RWPE1 (cell line): ENCODE measurements around the gene MPV17L2.
A peak's percentile ranks its signal among the peaks of the same experiment; 100 is the strongest.

Experiments used
- CTCF ChIA-PET: fragments of 350-600 bp; sonication (Branson Sonifier 250); formaldehyde crosslinking; extraction: SDS; loops from one replicate; lab custom pipeline; 2021; lab: Yijun Ruan, JAX
- POLR2A ChIA-PET: fragments of 400-600 bp; formaldehyde crosslinking; extraction: SDS; loops from one replicate; lab custom pipeline; 2020; ENCODE audit warnings: antibody characterized with exemption; ENCODE audit not compliant: low non-redundant PET; lab: Yijun Ruan, JAX
- DNase-seq: peaks from one replicate; pipeline ENCODE4 v3.0.0; 2012; ENCODE audit warnings: low spot score
- H3K27ac ChIP-seq: fragments of 450-650 bp; 2 replicates; pipeline ENCODE4 v1.5.1; 2017
- CTCF ChIP-seq: fragments of 450-650 bp; conservative IDR thresholded peaks from 2 replicates; pipeline ENCODE4 v1.5.1; 2017; ENCODE audit warnings: low read depth, mild to moderate bottlenecking

MPV17L2 gene

GRCh38 chr19:18216789-18217188 is 23.8 kb downstream of the MPV17L2 start:
- no peak for TF ChIP-seq CTCF
- no peak for DNase-seq
- CTCF ChIA-PET = no interaction called here
- POLR2A ChIA-PET = no interaction called here
- H3K27ac ChIP-seq = no peak overlapping the region

- CTCF ChIA-PET = interaction anchor here (0.6 kb wide), 1 partner anchor 37 kb away, joined by 3 read pairs; a partner anchor contains a TSS
- POLR2A ChIA-PET = no interaction called here
- no peak overlapping the region for H3K27ac ChIP-seq
- DNase-seq = no peak
- TF ChIP-seq CTCF = no peak
Observed at GRCh38 chr19:18218159-18218558, 25.1 kb downstream of the MPV17L2 start.

- no peak for DNase-seq
- CTCF ChIA-PET = interaction anchor here (0.6 kb wide), 1 partner anchor 37 kb away, joined by 3 read pairs; a partner anchor contains a TSS
- no peak for TF ChIP-seq CTCF
- POLR2A ChIA-PET = no interaction called here
- no peak overlapping the region for H3K27ac ChIP-seq
Observed at GRCh38 chr19:18218600-18218999, 25.6 kb downstream of the MPV17L2 start.

GRCh38 chr19:18219911-18220631 is 27.1 kb downstream of the MPV17L2 start:
- H3K27ac ChIP-seq = no peak overlapping the region
- no peak for TF ChIP-seq CTCF
- ChIA-PET CTCF (interaction anchor here (0.5 to 1.1 kb wide), 5 partner anchors 12 to 52 kb away, joined by 3 to 10 read pairs (median 3); no protein-coding TSS in a partner anchor), POLR2A (no interaction called here)
- no peak for DNase-seq

- TF ChIP-seq CTCF = no peak
- H3K27ac ChIP-seq = no peak overlapping the region
- ChIA-PET POLR2A (no interaction called here), CTCF (interaction anchor here (1.1 kb wide), 1 partner anchor 12 kb away, joined by 5 read pairs; no protein-coding TSS in a partner anchor)
- peak; percentile 36 for DNase-seq
Observed at GRCh38 chr19:18220632-18221275, 27.7 kb downstream of the MPV17L2 start.

- no peak overlapping the region for H3K27ac ChIP-seq
- ChIA-PET POLR2A (interaction anchor here (0.6 kb wide), 2 partner anchors 112 to 397 kb away, joined by 4 to 11 read pairs; no protein-coding TSS in a partner anchor), CTCF (interaction anchor here (0.6 kb wide), 1 partner anchor 197 kb away, joined by 3 read pairs; the partner anchor contains the start of gene SSBP4)
- DNase-seq = no peak
- no peak for TF ChIP-seq CTCF
Observed at GRCh38 chr19:18221815-18222725, 29.1 kb downstream of the MPV17L2 start.
